Large intestine (tissue), 3 donors: Measurements from ENCODE around the gene C2CD4C. TPM values are rescaled to one million over a fixed set of nuclear protein-coding genes. Genes with fewer than 3 reads are reported as not detected.
A peak's percentile ranks its signal among the peaks of the same experiment; 100 is the strongest.

ENCODE experiments used
- DNase-seq, 2 donors: peaks; one replicate each; pipeline versions ENCODE4 v3.0.0 to v3.0.0-alpha.2; 2013
- H3K27ac ChIP-seq: one replicate; pipeline ENCODE4 v1.5.1; 2013; ENCODE audit warnings: low read length
- H3K27me3 ChIP-seq: 2 replicates; pipeline ENCODE4 v1.6.1; 2013; ENCODE audit warnings: low read length; ENCODE audit not compliant: control insufficient read depth, insufficient read depth
- H3K36me3 ChIP-seq: 2 replicates; pipeline ENCODE4 v1.6.1; 2013; ENCODE audit warnings: low read length; ENCODE audit not compliant: control insufficient read depth, insufficient read depth
- H3K4me1 ChIP-seq: one replicate; pipeline ENCODE4 v1.6.1; 2013; ENCODE audit warnings: low read length; ENCODE audit not compliant: control insufficient read depth, insufficient read depth
- H3K4me3 ChIP-seq: one replicate; pipeline ENCODE4 v1.5.1; 2013; ENCODE audit warnings: low read length
- H3K9me3 ChIP-seq: one replicate; pipeline ENCODE4 v1.6.1; 2013; ENCODE audit warnings: mild to moderate bottlenecking, low read depth, low read length, moderate library complexity; ENCODE audit not compliant: control insufficient read depth
- WGBS: methylation state at CpG from one replicate; pipeline ENCODE4 v1.1.5; 2013; ENCODE audit warnings: low lambda C conversion rate; ENCODE audit not compliant: insufficient coverage; 5-methylcytosine and 5-hydroxymethylcytosine counted together
- polyA plus RNA-seq: library from polyadenylated mRNA; unstranded; fragments of 120-200 nt; gene quantifications from one replicate; pipeline ENCODE4 v1.2.1, GENCODE V29; 2013

The C2CD4C gene
- polyA plus RNA-seq, 1 donor: 3.0 TPM

DNA sequence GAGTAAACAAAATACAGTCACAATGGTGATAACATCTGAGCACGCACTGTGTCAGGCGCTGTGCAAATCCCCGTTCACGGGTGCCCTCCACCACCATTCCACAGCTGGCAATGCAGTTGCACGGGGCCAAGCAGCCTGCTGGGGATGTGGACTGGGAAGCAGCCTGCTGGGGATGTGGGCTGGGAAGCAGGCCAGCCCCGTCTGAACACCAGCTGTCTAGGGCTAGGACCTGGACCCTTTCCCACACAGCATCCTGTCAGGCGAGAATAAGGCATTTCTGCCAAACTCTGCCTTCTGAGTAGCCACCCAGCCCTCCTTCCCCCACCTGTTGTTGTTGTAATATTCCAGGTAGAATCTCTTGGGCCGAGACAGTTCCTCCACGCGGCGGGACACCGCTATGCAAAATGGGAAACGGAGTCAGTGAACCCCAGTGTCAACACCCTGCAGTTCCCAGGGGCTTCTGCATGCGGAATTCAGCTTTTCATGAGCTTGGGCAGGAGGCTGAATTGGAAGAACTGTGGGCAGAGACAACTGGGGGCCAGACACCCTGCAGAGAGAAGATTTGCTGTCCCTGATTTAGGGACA, 36.5 kb downstream of the C2CD4C start:
- WGBS: no CpG with 5 or more reads among the region's 14 CpGs
- no peaks in the 10 kb centered on the region for H3K4me1 ChIP-seq
- no peaks in the 10 kb centered on the region for H3K9me3 ChIP-seq
- peak in 1 of 2 donors; percentile 23 for DNase-seq
- H3K4me3 ChIP-seq: no peak overlapping the region
- H3K27ac ChIP-seq: no peak overlapping the region
- H3K27me3 ChIP-seq: peaks cover 2% of the 10 kb centered on the region
- H3K36me3 ChIP-seq: no peaks in the 10 kb centered on the region

DNA sequence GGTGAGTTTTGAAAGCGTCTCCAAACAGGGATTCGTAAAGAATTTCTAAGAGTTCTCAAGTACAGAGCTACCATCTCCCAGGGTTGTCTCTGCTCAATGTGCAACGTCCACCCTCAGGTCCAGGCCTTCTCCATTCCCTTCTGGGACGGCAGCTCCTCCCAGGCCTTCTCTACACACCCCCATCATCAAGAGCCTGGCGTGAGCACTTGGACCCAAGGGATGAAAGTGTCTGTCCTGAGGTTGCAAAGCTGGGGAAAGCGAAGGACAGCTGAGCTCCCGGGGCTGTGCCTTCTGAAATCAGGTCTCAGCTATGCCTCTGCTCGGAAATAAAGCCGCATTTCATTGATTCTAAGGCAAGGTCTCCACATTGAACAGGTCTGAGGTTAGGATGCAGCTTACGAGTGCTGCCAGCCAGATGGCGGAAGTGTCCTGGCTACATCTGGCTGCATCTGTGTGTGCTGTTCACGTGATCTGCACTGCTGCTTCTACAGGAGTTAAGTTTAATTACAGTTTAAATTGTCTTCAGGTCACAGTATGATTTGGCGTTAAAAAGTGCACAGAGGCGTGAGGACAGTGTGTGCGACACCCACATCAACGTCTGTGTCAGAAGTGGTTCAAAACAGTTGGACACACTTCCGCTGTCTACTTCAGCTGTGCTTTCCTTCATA, 37.3 kb downstream of the C2CD4C start:
- peaks cover 5% of the 10 kb centered on the region for H3K27me3 ChIP-seq
- H3K27ac ChIP-seq: no peak overlapping the region
- no peaks in the 10 kb centered on the region for H3K9me3 ChIP-seq
- DNase-seq: no peak
- WGBS: no CpG with 5 or more reads among the region's 17 CpGs
- no peaks in the 10 kb centered on the region for H3K4me1 ChIP-seq
- H3K4me3 ChIP-seq: no peak overlapping the region
- no peaks in the 10 kb centered on the region for H3K36me3 ChIP-seq

DNA sequence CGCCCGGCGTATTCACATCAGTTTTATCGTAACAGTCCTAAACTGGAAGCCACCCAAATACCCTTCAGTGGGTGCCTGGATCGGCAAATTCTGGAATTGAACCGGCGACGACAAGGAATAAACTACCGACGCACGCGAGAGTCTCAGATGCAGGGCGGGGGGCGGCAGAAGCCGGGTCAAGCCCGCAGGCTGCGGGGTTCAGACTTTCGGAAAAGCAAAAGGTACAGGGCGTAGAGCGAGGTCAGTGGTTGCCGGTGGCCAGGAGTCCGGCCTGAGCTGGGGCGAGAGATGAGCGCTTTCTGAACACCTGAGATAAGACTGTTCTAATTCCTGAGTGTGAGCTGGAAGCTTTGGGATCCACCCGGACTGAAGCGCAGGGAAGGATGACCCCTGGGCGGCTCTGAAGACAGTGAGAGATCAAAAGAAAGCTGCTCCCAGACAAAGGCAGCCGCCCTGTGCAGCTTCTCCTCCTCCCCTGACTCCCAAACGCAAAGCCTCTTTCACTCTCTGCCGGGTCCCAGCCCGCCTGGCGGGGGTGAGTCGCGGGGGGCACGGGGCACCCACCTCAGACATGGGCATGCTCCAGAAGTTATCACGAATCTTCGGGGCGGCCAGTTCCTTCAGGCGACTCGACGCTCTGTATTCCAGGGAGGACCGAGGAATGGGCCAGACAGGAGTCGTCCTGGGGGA, 38.2 kb downstream of the C2CD4C start:
- H3K27me3 ChIP-seq: peaks cover 5% of the 10 kb centered on the region
- H3K27ac ChIP-seq: no peak overlapping the region
- H3K4me1 ChIP-seq: no peaks in the 10 kb centered on the region
- H3K9me3 ChIP-seq: no peaks in the 10 kb centered on the region
- no peak overlapping the region for H3K4me3 ChIP-seq
- H3K36me3 ChIP-seq: no peaks in the 10 kb centered on the region
- WGBS: no CpG with 5 or more reads among the region's 43 CpGs
- DNase-seq: no peak

DNA sequence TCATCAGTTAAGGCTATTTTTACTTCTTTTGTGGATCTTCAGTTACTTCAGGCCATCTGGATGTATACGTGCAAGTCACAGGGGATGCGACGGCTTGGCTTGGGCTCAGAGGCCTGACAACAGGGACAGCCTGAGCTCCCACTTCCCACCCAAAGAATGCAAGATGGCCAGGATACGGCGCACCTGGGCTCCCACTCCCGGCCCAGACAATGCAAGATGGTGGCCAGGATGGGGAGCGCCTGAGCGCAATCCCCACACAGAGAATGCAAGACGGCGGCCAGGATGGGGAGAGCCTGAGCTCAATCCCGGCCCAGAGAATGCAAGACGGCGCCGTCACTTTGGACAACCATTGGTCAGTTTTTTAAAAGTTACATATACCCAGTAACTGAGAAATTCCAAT, 39.1 kb downstream of the C2CD4C start:
- Histone ChIP-seq H3K27ac (no peak overlapping the region), H3K9me3 (no peaks in the 10 kb centered on the region), H3K4me3 (no peak overlapping the region), H3K36me3 (no peaks in the 10 kb centered on the region), H3K4me1 (no peaks in the 10 kb centered on the region), H3K27me3 (peaks cover 5% of the 10 kb centered on the region)
- WGBS: no CpG with 5 or more reads among the region's 14 CpGs
- DNase-seq: no peak

DNA sequence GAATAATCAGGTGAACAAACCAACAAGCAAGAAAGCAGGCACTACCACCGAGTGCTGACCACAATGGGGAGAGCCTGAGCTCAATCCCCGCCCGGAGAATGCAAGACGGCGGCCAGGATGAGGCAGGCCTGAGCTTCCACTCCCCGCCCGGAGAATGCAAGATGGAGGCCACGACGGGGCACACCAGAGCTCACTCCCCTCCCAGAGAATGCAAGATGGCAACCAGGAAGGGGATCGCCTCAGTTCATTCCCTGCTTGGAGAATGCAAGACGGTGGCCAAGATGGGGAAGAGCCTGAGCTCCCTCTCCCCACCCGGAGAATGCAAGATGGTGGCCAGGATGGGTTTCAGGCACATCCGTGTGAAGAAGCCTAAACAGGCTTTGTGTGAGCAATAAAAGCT, 39.7 kb downstream of the C2CD4C start:
- Histone ChIP-seq H3K4me1 (no peaks in the 10 kb centered on the region), H3K36me3 (no peaks in the 10 kb centered on the region), H3K27me3 (peaks cover 3% of the 10 kb centered on the region), H3K4me3 (no peak overlapping the region), H3K9me3 (no peaks in the 10 kb centered on the region), H3K27ac (no peak overlapping the region)
- WGBS: no CpG with 5 or more reads among the region's 13 CpGs
- no peak for DNase-seq

DNA sequence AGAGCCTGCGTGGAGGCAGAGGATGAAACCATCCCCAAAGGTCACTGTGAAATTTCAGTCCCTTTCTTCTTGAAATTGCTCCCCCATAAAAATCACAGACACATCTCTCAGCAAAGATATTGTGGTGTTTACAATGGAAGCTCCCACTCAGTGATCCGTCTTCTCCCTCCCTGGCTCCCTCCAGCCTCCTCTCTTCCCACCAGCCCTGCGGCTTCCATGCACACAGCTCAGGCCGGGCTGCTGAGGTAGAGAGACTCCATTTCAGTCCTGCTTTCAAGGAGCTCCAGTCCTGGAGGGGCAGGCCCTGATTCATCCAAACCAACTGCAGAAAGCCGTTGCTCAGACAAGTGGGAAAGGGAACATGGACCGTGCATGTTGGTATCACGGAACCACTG, 40.3 kb downstream of the C2CD4C start:
- peaks cover 3% of the 10 kb centered on the region for H3K27me3 ChIP-seq
- no peak overlapping the region for H3K4me3 ChIP-seq
- 92% methylated on average over 2 of the region's 7 CpGs for WGBS
- H3K9me3 ChIP-seq: no peaks in the 10 kb centered on the region
- H3K4me1 ChIP-seq: no peaks in the 10 kb centered on the region
- no peaks in the 10 kb centered on the region for H3K36me3 ChIP-seq
- no peak overlapping the region for H3K27ac ChIP-seq
- DNase-seq: no peak

DNA sequence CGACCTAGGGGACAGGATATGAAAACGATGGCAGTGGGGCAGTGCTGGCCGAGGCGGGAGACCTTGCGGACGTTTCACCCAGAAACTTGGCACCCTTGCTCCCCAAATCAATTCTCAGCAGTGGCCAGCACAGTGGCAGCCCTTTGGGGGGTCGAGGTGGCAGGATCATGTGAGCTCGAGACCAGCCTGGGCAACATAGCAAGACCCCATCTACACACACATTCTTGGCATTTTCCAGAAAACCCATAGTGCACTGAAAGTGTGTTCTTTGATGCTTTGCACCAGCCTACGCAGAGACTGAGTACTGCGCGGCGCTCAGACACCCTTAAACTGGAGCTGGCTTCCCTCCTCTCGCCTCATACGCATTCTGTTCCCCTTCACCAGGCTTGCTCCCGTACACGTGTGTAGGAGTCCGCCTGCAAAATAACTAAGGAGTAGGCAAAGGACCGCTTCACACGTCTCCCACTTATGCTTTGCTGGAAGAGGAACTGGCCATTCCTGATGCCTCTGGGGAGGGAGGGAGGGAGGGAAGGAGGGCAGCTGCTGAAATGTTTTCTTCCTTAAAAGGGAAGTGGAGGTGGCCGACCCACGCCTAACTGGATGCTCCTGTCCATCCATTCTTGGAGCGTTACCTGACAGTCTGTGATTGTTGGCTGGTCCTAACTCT, 40.9 kb downstream of the C2CD4C start:
- no CpG with 5 or more reads among the region's 22 CpGs for WGBS
- H3K4me3 ChIP-seq: no peak overlapping the region
- no peak overlapping the region for H3K27ac ChIP-seq
- no peaks in the 10 kb centered on the region for H3K36me3 ChIP-seq
- H3K9me3 ChIP-seq: no peaks in the 10 kb centered on the region
- H3K4me1 ChIP-seq: no peaks in the 10 kb centered on the region
- DNase-seq: no peak
- peaks cover 3% of the 10 kb centered on the region for H3K27me3 ChIP-seq

DNA sequence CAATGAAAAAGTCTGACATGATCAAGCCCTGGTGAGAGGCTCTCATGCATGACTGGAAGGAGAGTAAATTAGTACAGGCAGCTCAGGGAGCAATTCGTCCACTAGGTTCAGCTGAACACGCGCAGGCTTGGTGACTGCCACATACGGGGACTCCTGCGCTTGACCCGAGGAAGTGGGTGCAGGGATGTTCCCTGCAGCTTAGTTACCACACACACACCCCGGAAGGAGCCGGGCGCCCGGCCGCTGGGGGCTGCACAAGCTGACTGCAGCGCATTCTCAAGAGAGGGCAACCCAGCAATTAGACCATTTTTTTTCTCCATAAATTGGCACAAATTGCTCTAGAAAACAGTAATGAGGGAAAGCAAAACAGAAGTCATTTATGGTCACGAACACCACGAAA, 41.4 kb downstream of the C2CD4C start:
- no peaks in the 10 kb centered on the region for H3K4me1 ChIP-seq
- DNase-seq: no peak
- no peaks in the 10 kb centered on the region for H3K36me3 ChIP-seq
- peaks cover 3% of the 10 kb centered on the region for H3K27me3 ChIP-seq
- no peak overlapping the region for H3K27ac ChIP-seq
- H3K9me3 ChIP-seq: no peaks in the 10 kb centered on the region
- no CpG with 5 or more reads among the region's 14 CpGs for WGBS
- no peak overlapping the region for H3K4me3 ChIP-seq

DNA sequence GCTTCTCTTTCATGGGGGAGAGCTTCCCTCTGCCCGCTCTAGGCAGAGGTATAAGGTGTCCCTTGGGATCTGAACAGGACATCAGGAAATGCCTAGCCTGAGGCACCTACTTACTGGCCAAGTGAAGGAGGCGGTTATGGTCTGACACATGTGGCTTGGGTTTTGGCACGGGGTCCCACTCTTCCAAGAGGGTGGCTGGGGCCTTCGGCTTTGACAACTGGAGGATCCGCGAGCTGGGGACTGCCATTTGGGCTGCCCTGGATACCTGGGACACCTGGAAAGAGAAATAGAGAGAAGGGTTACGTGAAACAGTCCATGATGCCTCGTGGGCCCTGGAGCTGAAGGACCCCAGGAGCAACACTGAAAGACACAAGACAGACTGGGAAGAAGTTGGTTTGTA, 42.0 kb downstream of the C2CD4C start:
- Histone ChIP-seq H3K36me3 (no peaks in the 10 kb centered on the region), H3K4me3 (no peak overlapping the region), H3K27ac (no peak overlapping the region), H3K27me3 (peaks cover 3% of the 10 kb centered on the region), H3K4me1 (no peaks in the 10 kb centered on the region), H3K9me3 (no peaks in the 10 kb centered on the region)
- WGBS: 88% methylated on average over 2 of the region's 8 CpGs
- DNase-seq: no peak

DNA sequence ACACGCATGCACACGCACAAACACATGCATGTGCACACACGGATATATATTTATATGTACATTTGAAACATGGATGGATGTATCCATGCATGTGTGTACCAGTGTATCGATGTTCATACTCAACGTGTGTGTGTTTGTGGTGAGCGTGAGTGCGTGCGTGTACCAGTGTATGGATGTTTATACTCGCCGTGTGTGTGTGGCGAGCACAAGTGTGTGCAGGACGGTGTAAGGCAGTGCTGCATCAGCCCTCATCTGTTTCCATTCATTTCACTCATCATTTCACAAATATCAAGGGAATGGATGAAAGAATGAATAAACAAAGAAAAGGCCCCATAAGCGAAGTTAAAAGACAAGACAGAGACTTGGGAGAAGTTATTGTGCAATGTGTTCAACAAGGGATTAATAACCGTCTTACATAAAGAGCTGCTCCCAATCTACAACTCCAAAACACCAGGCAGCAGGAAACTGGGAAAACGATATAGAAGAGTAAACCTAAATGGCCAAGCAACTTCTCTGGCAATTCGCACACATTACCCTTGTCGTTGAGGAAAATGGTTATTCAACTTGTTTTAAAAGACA, 42.7 kb downstream of the C2CD4C start:
- no peak for DNase-seq
- Histone ChIP-seq H3K4me1 (no peaks in the 10 kb centered on the region), H3K27me3 (peaks cover 3% of the 10 kb centered on the region), H3K9me3 (no peaks in the 10 kb centered on the region), H3K4me3 (no peak overlapping the region), H3K27ac (no peak overlapping the region), H3K36me3 (no peaks in the 10 kb centered on the region)
- 100% methylated on average over 1 of the region's 17 CpGs for WGBS
